ENCODE data around the gene PGLYRP1.

Gene PGLYRP1

GRCh38 chr19:46000491-46001246 is 22.2 kb downstream of the PGLYRP1 start:
- DNase-seq (ENCODE audit: low spot score) = peak; percentile 30

GRCh38 chr19:45999653-46000121 is 23.2 kb downstream of the PGLYRP1 start:
- peak; percentile 29 for DNase-seq (ENCODE audit: low spot score)

- no peak for DNase-seq (ENCODE audit: low spot score)
These were observed 24.0 kb downstream of the PGLYRP1 start for GRCh38 chr19:45998834-45999233.

GRCh38 chr19:45996933-45997332 is 25.9 kb downstream of the PGLYRP1 start:
- no peak for DNase-seq (ENCODE audit: low spot score)

GRCh38 chr19:45995715-45996385 is 27.0 kb downstream of the PGLYRP1 start:
- DNase-seq (ENCODE audit: low spot score) = no peak

- peak; percentile 99 for DNase-seq (ENCODE audit: low spot score)
These were observed 27.7 kb downstream of the PGLYRP1 start, which contains the start of gene CCDC61 for GRCh38 chr19:45994998-45995714. Gene CCDC61, plus strand, starts transcription at chr19:45995467. Its CDS starts 7,552 bp downstream, at chr19:46003019.

- no peak for DNase-seq (ENCODE audit: low spot score)
These were observed 28.3 kb downstream of the PGLYRP1 start for GRCh38 chr19:45994456-45994997.

GRCh38 chr19:45990113-45990728 is 32.6 kb downstream of the PGLYRP1 start:
- no peak for DNase-seq (ENCODE audit: low spot score)

GRCh38 chr19:45985321-45985720 is 37.5 kb downstream of the PGLYRP1 start:
- no peak for DNase-seq (ENCODE audit: low spot score)

- no peak for DNase-seq (ENCODE audit: low spot score)
These were observed 41.5 kb downstream of the PGLYRP1 start for GRCh38 chr19:45981350-45981749.

- DNase-seq (ENCODE audit: low spot score) = no peak
These were observed 44.7 kb downstream of the PGLYRP1 start for GRCh38 chr19:45978156-45978555.

- DNase-seq (ENCODE audit: low spot score) = no peak
These were observed 46.7 kb downstream of the PGLYRP1 start for GRCh38 chr19:45976178-45976577.

GRCh38 chr19:45975306-45976070 is 47.4 kb downstream of the PGLYRP1 start:
- no peak for DNase-seq (ENCODE audit: low spot score)

- DNase-seq (ENCODE audit: low spot score) = peak; percentile 77
These were observed 49.1 kb downstream of the PGLYRP1 start, which contains the start of gene NOVA2 for GRCh38 chr19:45973553-45974338. Gene NOVA2, minus strand, starts transcription at chr19:45973865. Its CDS starts 514 bp downstream, at chr19:45973351.

- no peak for DNase-seq (ENCODE audit: low spot score)
These were observed 49.8 kb downstream of the PGLYRP1 start for GRCh38 chr19:45972947-45973540.

- no peak for DNase-seq (ENCODE audit: low spot score)
These were observed 50.5 kb downstream of the PGLYRP1 start for GRCh38 chr19:45972081-45972946.

GRCh38 chr19:45971260-45971902 is 51.5 kb downstream of the PGLYRP1 start:
- no peak for DNase-seq (ENCODE audit: low spot score)

- no peak for DNase-seq (ENCODE audit: low spot score)
These were observed 53.2 kb downstream of the PGLYRP1 start for GRCh38 chr19:45969676-45970075.
